ENCODE results near the gene C19orf67. TPM values are rescaled to one million over a fixed set of nuclear protein-coding genes. Genes with fewer than 3 reads are reported as not detected.

The C19orf67 gene
- total RNA-seq, 1 donor from 2014 or later = not detected

Other genes starting within 250 kb of the C19orf67 start
- not detected in 2 replicates for gene NANOS3, start 208.6 kb downstream of the C19orf67 start, total RNA-seq
- 0.25 and 0.35 TPM in 2 replicates for gene BRME1, start 179.7 kb downstream of the C19orf67 start, total RNA-seq
- gene CC2D1A, start 179.6 kb downstream of the C19orf67 start, total RNA-seq = 4.9 and 18.1 TPM in 2 replicates
- 0.17 and 0.89 TPM in 2 replicates for gene PODNL1, start 147.4 kb downstream of the C19orf67 start, total RNA-seq
- gene DCAF15, start 133.3 kb downstream of the C19orf67 start, total RNA-seq = 10.9 and 15.0 TPM in 2 replicates
- 1.6 and 11.6 TPM in 2 replicates for gene RFX1, start 79.5 kb downstream of the C19orf67 start, total RNA-seq
- not detected in 2 replicates for gene RLN3, start 57.6 kb downstream of the C19orf67 start, total RNA-seq
- gene IL27RA, start 54.0 kb downstream of the C19orf67 start, total RNA-seq = 4.7 and 14.1 TPM in 2 replicates
- gene PALM3, start 23.7 kb downstream of the C19orf67 start, total RNA-seq = 0.35 and 0.70 TPM in 2 replicates
- 1.3 and 1.6 TPM in 2 replicates for gene MISP3, start 13.0 kb downstream of the C19orf67 start, total RNA-seq
- 13.2 and 35.0 TPM in 2 replicates for gene SAMD1, start 5.0 kb upstream of the C19orf67 start, total RNA-seq
- gene PRKACA, start 32.0 kb upstream of the C19orf67 start, total RNA-seq = 19.1 and 62.4 TPM in 2 replicates
- gene ASF1B, start 50.8 kb upstream of the C19orf67 start, total RNA-seq = 1.1 and 13.7 TPM in 2 replicates
- 0.87 and 14.8 TPM in 2 replicates for gene ADGRL1, start 120.4 kb upstream of the C19orf67 start, total RNA-seq

All from renal cortical epithelial cell (primary cell).